ENCODE results near the gene BCKDHB.
"Not testable (repeated sequence)": the region's sequence is repeated elsewhere in the genome, so short reads cannot be mapped to it uniquely, and the experiment has no call there.

Gene BCKDHB

GRCh38 chr6:80271074-80271473 lies 164.6 kb downstream of the BCKDHB start:
- no peak for DNase-seq

DNA sequence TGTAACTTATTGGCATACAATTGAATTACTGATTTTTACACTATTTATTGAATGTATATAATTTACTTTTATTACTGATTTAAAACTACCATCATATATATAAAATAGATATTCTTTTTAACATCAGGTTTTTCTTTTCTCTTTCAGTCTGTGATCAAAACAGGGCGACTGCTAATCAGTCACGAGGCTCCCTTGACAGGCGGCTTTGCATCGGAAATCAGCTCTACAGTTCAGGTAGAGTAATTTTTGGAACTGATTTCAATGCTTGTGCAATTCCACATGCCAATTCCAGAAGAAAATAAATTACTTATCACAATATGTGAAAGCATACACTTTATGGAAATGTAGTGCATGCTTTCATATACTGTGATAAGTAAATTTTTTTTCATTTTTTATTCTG lies 166.5 kb downstream of the BCKDHB start:
- no peak for DNase-seq

DNA sequence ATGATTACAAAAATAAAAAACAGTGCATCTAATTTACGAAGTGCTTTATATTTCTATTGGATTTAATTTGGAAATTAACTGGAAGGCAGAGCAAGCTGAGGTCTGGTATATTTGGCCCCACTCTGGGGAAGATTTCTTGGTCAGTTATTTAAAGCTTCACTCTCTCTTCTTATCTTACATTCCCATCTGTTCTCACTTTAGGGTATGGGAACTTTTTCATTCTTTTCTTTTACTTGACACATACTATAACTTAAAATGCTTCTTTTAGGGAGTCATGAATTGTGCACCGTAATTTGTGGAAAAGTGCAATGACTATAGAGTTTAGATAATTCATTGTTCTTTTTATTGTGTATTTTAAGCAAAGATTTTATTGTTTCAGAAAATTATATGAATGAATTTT lies 170.4 kb downstream of the BCKDHB start:
- no peak for DNase-seq

DNA sequence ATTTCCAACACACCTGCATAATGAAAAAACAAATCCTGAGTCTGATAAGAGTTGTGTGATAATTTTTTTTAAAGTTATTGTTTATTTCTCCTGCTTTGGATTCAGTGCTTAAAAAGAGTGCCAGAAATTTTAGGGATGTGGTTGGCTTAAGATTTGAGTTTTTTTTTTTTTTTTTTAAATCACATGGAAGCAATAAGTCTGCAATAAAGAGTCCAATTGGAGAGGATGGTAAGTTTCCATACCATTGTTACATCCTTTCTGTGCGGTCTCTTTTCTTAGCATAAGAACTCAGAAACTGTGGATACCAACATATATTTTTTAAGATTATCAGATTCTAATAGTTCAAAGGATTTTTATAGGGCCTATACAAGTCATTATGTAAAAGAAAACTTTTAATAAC lies 171.0 kb downstream of the BCKDHB start:
- DNase-seq = no peak

GRCh38 chr6:80280262-80281010 lies 174.0 kb downstream of the BCKDHB start:
- DNase-seq = peak; percentile 5

GRCh38 chr6:80282913-80283554 lies 176.6 kb downstream of the BCKDHB start:
- DNase-seq = no peak

DNA sequence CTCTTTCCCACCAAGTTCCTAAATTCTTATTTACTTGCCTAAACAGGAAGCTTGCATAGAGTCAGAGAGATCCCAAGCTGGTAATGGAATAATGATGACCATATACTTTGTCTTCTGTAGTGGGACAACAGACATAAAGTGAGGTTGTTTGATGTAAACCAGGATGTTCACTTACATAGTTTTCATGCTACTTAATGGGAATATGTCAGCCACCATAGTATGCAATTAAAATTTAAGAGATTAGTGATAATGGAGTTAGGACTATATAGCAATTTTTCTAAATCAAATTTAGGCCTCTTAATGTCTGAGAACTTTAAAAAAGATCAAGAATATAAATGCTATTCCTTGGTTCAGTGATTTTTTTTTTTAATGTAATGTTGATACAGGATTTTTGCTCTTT lies 180.6 kb downstream of the BCKDHB start:
- DNase-seq = no peak

GRCh38 chr6:80287607-80288006 lies 181.1 kb downstream of the BCKDHB start:
- DNase-seq = no peak

- no peak for DNase-seq
Measured at GRCh38 chr6:80289727-80290126, 183.3 kb downstream of the BCKDHB start.

- not testable (repeated sequence) for DNase-seq
Measured at GRCh38 chr6:80294531-80294930, 188.1 kb downstream of the BCKDHB start.

GRCh38 chr6:80302716-80303115 lies 196.2 kb downstream of the BCKDHB start:
- no peak for DNase-seq

DNA sequence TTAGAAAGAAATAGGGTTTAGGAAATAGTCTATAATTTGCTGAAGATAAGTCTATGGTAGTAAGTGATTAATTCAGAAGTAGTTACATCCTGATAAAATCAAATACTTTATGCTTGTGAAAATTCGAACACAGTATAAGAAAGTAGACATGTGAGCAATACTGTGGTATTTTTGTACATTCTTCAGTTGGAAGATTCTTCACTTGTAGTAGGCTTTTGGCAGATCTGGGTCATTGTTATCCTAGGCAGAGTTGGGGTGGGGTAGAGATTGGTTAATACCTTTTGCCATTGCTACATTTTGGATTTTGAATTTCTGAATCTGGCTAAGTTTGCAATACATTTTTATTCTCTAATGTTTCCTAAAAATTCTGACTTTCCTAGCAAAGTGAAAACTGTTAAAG lies 197.5 kb downstream of the BCKDHB start:
- DNase-seq = no peak

GRCh38 chr6:80314531-80314930 lies 208.1 kb downstream of the BCKDHB start:
- no peak for DNase-seq

DNA sequence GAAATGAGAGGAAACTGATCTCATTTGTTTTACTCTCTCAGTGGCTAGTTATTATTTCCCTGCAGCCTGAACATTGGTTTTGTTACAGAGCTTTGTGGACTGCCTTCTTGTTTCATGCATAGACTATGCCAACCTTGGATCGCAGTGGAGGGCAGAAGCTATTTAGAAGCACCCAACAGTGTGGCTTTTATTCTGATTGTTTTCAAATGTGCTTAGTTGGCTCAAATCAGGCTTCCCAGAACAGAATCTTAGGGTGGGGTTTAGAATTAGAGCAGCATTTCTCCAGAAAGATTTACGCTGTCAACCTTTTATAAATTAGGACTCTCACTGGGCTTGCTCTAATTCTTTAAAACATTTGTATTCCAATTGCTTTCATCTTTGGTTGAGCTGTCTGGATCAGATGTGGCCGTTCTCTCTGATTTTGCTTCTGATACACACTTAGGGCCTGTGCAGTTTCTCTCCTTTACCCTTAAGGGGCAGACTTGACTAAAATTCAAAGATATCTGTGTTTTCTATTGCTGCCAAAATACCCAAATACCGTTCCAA lies 210.3 kb downstream of the BCKDHB start:
- DNase-seq = no peak

- DNase-seq = no peak
Measured at GRCh38 chr6:80319196-80319595, 212.7 kb downstream of the BCKDHB start.

DNA sequence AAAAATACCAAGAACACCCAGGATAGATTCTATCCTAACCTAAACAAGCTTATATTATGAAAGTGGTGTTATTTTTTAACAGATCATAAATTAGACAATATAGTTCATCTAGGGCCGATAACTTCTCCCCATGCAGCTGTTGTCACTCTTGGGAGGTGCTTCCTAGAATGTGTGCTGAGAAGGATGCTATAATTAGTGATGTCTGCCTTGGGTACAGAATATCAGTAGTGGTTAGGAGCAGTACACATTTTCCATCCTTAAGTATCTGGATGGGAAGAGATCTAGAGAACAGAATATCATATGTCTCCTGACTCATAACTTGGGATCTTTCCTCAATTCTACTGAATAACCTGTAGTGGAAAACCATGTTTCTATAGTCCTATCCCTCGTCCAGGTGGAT lies 214.5 kb downstream of the BCKDHB start:
- DNase-seq = no peak

GRCh38 chr6:80325742-80326141 lies 219.3 kb downstream of the BCKDHB start:
- DNase-seq = no peak

DNA sequence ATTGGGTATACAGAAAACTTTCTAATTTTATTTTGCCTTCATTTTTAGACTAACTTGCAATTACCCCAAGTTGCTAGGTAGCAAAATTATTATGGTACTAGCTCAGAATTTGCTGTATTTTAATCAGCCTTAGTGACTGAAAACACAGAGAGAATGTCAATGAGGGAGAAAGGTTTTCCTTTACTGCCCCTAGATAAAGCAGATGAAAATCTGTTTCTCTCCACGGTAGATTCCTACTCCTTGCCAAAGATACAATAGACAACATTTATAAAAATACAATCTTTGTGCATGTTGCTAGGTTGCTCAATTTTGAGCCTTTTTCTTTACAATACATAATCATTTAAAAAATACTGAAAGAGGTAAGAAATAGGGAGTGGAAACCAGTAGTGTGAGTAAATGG lies 222.2 kb downstream of the BCKDHB start:
- DNase-seq = no peak

DNA sequence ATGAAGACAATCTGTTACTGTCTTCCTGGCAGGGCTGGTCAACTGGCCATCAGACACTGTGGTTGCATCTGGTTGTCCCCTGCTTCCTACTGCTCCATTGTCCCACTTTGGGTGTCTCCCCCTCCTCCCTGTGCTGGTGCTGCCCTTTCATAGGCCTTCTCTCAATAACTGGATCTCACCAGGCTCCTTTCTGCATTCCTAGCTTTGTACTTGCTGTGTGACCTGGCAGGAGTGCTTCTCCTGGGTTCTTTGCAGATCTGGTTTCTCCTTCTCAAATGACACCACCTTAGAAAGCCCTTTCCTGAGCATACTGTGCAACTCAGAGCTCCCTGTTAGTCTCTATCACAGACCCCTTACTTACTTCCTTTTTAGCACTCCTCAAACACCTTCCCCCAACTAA lies 223.0 kb downstream of the BCKDHB start:
- no peak for DNase-seq

DNA sequence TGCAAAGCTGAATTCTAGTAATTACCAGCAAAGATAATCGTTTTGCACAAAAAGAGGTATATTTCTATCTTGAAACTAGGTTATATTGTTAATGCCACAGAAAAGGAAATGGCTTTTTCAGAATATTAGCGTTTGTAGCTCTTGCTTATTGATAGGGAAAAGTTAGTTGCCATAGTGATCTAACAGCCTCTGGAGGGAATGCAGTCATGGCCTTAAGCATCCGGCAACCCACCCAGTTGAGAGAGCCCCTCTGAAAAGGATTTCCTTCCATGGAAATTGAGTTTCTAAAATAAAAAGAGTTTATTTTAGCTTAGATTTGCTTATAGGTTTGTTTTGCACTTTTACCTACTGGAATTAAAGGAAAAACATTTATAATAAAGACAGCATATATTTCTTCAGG lies 224.5 kb downstream of the BCKDHB start:
- DNase-seq = no peak

DNA sequence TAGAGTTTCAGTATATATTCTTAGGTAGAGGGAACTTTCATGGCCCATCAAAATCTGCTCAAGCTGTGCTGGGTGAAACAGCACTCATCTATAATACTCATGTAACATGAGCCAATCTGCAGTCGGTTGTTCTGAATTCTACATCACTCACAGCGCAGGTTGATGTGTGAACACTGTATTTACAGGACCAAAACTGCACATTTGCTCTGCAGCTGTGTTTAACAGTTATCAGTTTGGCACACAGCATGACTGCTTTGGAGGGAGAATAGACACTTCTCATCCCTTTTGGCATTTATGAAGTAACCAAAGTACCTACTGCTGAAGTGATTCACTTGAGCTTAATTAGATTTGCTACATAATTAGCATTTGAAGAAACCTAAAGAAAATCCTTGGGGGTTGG lies 225.1 kb downstream of the BCKDHB start:
- DNase-seq = no peak

DNA sequence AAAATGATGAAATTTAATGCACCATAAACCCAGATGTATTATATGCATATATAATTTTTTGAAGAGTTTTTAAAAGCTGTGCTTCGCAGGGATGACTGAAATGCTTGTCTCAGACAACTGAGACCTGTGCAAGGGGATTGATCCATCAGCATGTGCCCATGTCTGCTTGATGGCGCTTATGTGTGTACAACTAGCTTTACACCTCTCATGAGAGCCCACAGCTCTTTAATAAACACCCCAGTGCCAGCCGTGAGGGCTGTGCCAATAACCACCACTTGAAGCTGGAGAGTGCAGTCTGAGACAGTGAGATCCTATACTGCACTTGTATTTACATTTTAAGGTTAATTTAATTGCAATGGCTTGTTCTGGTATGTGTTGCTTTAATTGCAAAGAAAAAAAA lies 225.5 kb downstream of the BCKDHB start:
- DNase-seq = no peak

DNA sequence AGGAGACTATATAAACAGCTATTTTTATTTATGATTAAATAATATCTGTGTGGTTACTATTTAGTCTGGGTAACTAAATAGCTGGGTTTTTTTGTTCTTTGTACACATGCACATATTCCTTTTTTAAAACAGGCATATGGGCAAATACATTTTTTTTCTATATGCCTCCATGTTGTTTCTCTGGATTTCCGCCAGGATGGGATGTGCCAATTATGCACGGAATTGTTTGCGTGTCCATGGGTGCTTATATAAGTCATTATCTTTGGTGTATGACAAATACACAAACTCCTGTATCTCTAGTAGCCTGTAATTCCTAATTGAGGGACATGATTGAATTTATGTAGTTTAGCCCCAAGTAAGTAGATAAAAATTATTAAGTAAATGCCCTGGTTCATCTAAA lies 226.9 kb downstream of the BCKDHB start:
- DNase-seq = no peak

GRCh38 chr6:80335121-80335531 lies 228.7 kb downstream of the BCKDHB start:
- DNase-seq = no peak

DNA sequence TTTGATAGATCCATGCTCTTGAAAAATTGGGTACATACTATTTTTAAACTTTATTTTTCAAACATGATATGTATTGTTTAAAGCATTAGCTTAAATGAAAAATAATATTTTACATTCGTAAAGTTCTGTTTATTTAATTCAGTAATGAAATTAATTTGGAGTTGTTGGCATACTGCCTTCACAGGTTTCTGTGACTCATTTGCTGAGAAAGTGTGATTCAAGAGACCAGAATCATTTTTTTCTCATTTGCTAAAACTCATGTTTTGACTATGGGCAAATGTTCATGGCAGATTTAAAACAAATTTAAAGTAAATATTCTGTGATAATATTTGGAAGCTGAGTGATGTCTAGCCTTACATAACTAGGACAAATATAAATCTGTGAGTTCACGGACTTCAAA lies 230.4 kb downstream of the BCKDHB start:
- DNase-seq = no peak

Measured in activated CD4-positive, alpha-beta T cell treated with anti-CD3 and anti-CD28 coated beads for 48 hours (primary cell).